Neuronal stem cell (in vitro differentiated cells): ENCODE data around the gene SAP25.
A peak's percentile ranks its signal among the peaks of the same experiment; 100 is the strongest.

ENCODE experiments used
- DNase-seq: peaks from one replicate; pipeline ENCODE4 v3.0.0-alpha.2; 2013; ENCODE audit warnings: low spot score
- H2AFZ ChIP-seq: one replicate; pipeline ENCODE4 v1.6.1; 2013; ENCODE audit warnings: mild to moderate bottlenecking, low read length, inconsistent platforms
- H2AK5ac ChIP-seq: 2 replicates; pipeline ENCODE4 v1.6.1; 2013; ENCODE audit warnings: low read depth, mild to moderate bottlenecking, inconsistent platforms, low read length, moderate library complexity, mixed read lengths
- H2BK120ac ChIP-seq: 2 replicates; pipeline ENCODE4 v1.6.1; 2013; ENCODE audit warnings: low read depth, mild to moderate bottlenecking, inconsistent platforms, low read length, moderate library complexity, mixed read lengths
- H2BK12ac ChIP-seq: one replicate; pipeline ENCODE4 v1.6.1; 2013; ENCODE audit warnings: low read length, inconsistent platforms
- H2BK15ac ChIP-seq: 2 replicates; pipeline ENCODE4 v1.6.1; 2013; ENCODE audit warnings: mild to moderate bottlenecking, low read length, inconsistent platforms, mixed read lengths
- H2BK5ac ChIP-seq: one replicate; pipeline ENCODE4 v1.6.1; 2013; ENCODE audit warnings: inconsistent platforms, mild to moderate bottlenecking, low read length, moderate library complexity
- H3K14ac ChIP-seq: one replicate; pipeline ENCODE4 v1.6.1; 2013; ENCODE audit warnings: low read length, inconsistent platforms
- H3K18ac ChIP-seq: 2 replicates; pipeline ENCODE4 v1.6.1; 2013; ENCODE audit warnings: low read length, inconsistent platforms
- H3K23ac ChIP-seq: 2 replicates; pipeline ENCODE4 v1.6.1; 2013; ENCODE audit warnings: low read depth, mild to moderate bottlenecking, mixed read lengths, low read length, inconsistent platforms; ENCODE audit not compliant: poor library complexity
- H3K27ac ChIP-seq: replicated peaks from 3 replicates; pipeline ENCODE4 v1.5.1; 2013; ENCODE audit warnings: low read length, inconsistent platforms
- H3K27me3 ChIP-seq, 3 experiments: 2 replicates each; pipeline ENCODE4 v1.6.1; 2013; ENCODE audit warnings: low read length in 3 of 3, mild to moderate bottlenecking in 2 of 3, inconsistent platforms in 1 of 3, low read depth in 1 of 3, mixed read lengths in 1 of 3, moderate library complexity in 1 of 3; ENCODE audit not compliant: control insufficient read depth in 3 of 3, insufficient read depth in 3 of 3
- H3K36me3 ChIP-seq, 2 donors: replicated peaks in 1 of 2; 2 replicates each; pipeline ENCODE4 v1.6.1; 2013; ENCODE audit warnings: low read length in 2 of 2; ENCODE audit not compliant: control insufficient read depth in 2 of 2, insufficient read depth in 2 of 2
- H3K4ac ChIP-seq: 2 replicates; pipeline ENCODE4 v1.6.1; 2013; ENCODE audit warnings: inconsistent platforms, mild to moderate bottlenecking, low read length, moderate library complexity
- H3K4me1 ChIP-seq, 2 donors: 1 replicate in 1 of 2; 2 replicates in 1 of 2; pipeline ENCODE4 v1.6.1; 2013; ENCODE audit warnings: low read length in 2 of 2, low read depth in 1 of 2; ENCODE audit not compliant: control insufficient read depth in 2 of 2, insufficient read depth in 1 of 2
- H3K4me2 ChIP-seq: one replicate; pipeline ENCODE4 v1.6.1; 2013; ENCODE audit warnings: mild to moderate bottlenecking, low read length, inconsistent platforms; ENCODE audit not compliant: insufficient read depth, poor library complexity, severe bottlenecking
- H3K4me3 ChIP-seq, 2 donors: 2 replicates each; pipeline ENCODE4 v1.5.1; 2013; ENCODE audit warnings: low read length in 2 of 2, mild to moderate bottlenecking in 2 of 2, inconsistent platforms in 1 of 2, moderate library complexity in 1 of 2
- H3K79me1 ChIP-seq: one replicate; pipeline ENCODE4 v1.6.1; 2013; ENCODE audit warnings: low read depth, mild to moderate bottlenecking, inconsistent platforms, low read length, moderate library complexity
- H3K9ac ChIP-seq: one replicate; pipeline ENCODE4 v1.6.1; 2013; ENCODE audit warnings: mild to moderate bottlenecking, low read depth, low read length, inconsistent platforms; ENCODE audit not compliant: poor library complexity
- H3K9me3 ChIP-seq, 2 donors: replicated peaks in 1 of 2; 2 replicates each; pipeline versions ENCODE3 to v1.6.1; 2013; ENCODE audit warnings: low read length in 2 of 2, mild to moderate bottlenecking in 2 of 2, inconsistent platforms in 1 of 2, low read depth in 1 of 2, mixed read lengths in 1 of 2, moderate library complexity in 1 of 2; ENCODE audit not compliant: control insufficient read depth in 2 of 2, insufficient read depth in 1 of 2
- H4K8ac ChIP-seq: one replicate; pipeline ENCODE4 v1.6.1; 2013; ENCODE audit warnings: low read depth, mild to moderate bottlenecking, inconsistent platforms, low read length, moderate library complexity
- H4K91ac ChIP-seq: one replicate; pipeline ENCODE4 v1.6.1; 2013; ENCODE audit warnings: low read length, low read depth, mild to moderate bottlenecking, inconsistent platforms; ENCODE audit not compliant: poor library complexity
- WGBS, 2 donors: extraction: QIAGEN DNeasy Blood & Tissue Kit; methylation state at CpG; one replicate each; pipeline ENCODE4 v1.1.7; 2013; ENCODE audit warnings: missing lambda C conversion rate in 2 of 2, mixed read lengths in 1 of 2; ENCODE audit not compliant: insufficient read length in 2 of 2, insufficient replicate concordance in 1 of 2; ENCODE audit errors: extremely low coverage in 2 of 2; 5-methylcytosine and 5-hydroxymethylcytosine counted together

Gene SAP25

GRCh38 chr7:100604976-100605911, 31.5 kb upstream of the SAP25 start:
- Histone ChIP-seq H4K8ac (no peak overlapping the region), H2BK5ac (peak overlapping the region; percentile 53), H2BK120ac (no peak overlapping the region), H3K4me2 (peak overlapping the region; percentile 96), H3K27ac (no peak overlapping the region), H3K4me3 (peak overlapping the region; percentile 50 to 77), H2BK15ac (no peak overlapping the region), H2AK5ac (peak overlapping the region; percentile 95), H3K36me3 (no peaks in the 10 kb centered on the region), H2AFZ (peak overlapping the region; percentile 79), H3K18ac (peak overlapping the region; percentile 83), H3K4ac (no peak overlapping the region), H4K91ac (no peak overlapping the region), H3K79me1 (peaks cover 7% of the 10 kb centered on the region), H3K9ac (peak overlapping the region; percentile 44), H3K14ac (peak overlapping the region; percentile 38), H3K4me1 (peaks cover 25 to 31% of the 10 kb centered on the region in 2 donors), H3K27me3 (peaks cover 0 to 26% (median 4%) of the 10 kb centered on the region in 3 experiments), H3K23ac (peak overlapping the region; percentile 98), H3K9me3 (no peaks in the 10 kb centered on the region), H2BK12ac (peak overlapping the region; percentile 22)
- DNase-seq: no peak
- no CpG with 5 or more reads among the region's 68 CpGs for WGBS, 2 donors

GRCh38 chr7:100604028-100604975, 30.6 kb upstream of the SAP25 start:
- no peak overlapping the region for H4K91ac ChIP-seq
- peak overlapping the region; percentile 97 for H2BK15ac ChIP-seq
- WGBS, 2 donors: no CpG with 5 or more reads among the region's 70 CpGs
- no peak overlapping the region for H3K14ac ChIP-seq
- no peak overlapping the region for H3K4ac ChIP-seq
- peak overlapping the region; percentile 49 for H2AK5ac ChIP-seq
- no peaks in the 10 kb centered on the region for H3K36me3 ChIP-seq
- H3K4me3 ChIP-seq: peak overlapping the region; percentile 50 to 77
- H3K18ac ChIP-seq: peak overlapping the region; percentile 94
- peak overlapping the region; percentile 64 for H3K27ac ChIP-seq
- no peak overlapping the region for H2BK12ac ChIP-seq
- H3K79me1 ChIP-seq: peaks cover 9% of the 10 kb centered on the region
- H3K4me2 ChIP-seq: peak overlapping the region; percentile 96
- H3K9ac ChIP-seq: peak overlapping the region; percentile 44
- H4K8ac ChIP-seq: no peak overlapping the region
- no peak overlapping the region for H2BK120ac ChIP-seq
- DNase-seq: no peak
- H3K23ac ChIP-seq: peak overlapping the region; percentile 98
- H3K27me3 ChIP-seq: peaks cover 0 to 26% (median 4%) of the 10 kb centered on the region in 3 experiments
- H2AFZ ChIP-seq: peak overlapping the region; percentile 79
- no peaks in the 10 kb centered on the region for H3K9me3 ChIP-seq
- H2BK5ac ChIP-seq: peak overlapping the region; percentile 63
- H3K4me1 ChIP-seq: peaks cover 25 to 34% of the 10 kb centered on the region in 2 donors

- Histone ChIP-seq H3K14ac (no peak overlapping the region), H3K4me3 (peak overlapping the region; percentile 50 to 75), H3K4ac (no peak overlapping the region), H3K9ac (no peak overlapping the region), H3K27me3 (peaks cover 0 to 26% (median 4%) of the 10 kb centered on the region in 3 experiments), H2BK5ac (peak overlapping the region; percentile 63), H2BK15ac (peak overlapping the region; percentile 5), H3K4me1 (peaks cover 25 to 34% of the 10 kb centered on the region in 2 donors), H4K8ac (no peak overlapping the region), H2BK120ac (no peak overlapping the region), H4K91ac (peak overlapping the region; percentile 5), H3K27ac (peak overlapping the region; percentile 64), H3K18ac (peak overlapping the region; percentile 80), H2AFZ (peak overlapping the region; percentile 79), H3K4me2 (peak overlapping the region; percentile 59), H3K79me1 (peaks cover 9% of the 10 kb centered on the region), H2BK12ac (no peak overlapping the region), H3K23ac (peak overlapping the region; percentile 3), H3K36me3 (no peaks in the 10 kb centered on the region), H3K9me3 (no peaks in the 10 kb centered on the region), H2AK5ac (peak overlapping the region; percentile 49)
- no peak for DNase-seq
- no CpG with 5 or more reads among the region's 10 CpGs for whole genome bisulfite sequencing, 2 donors
Measured at GRCh38 chr7:100603726-100604027, 30.0 kb upstream of the SAP25 start.
